GM18507 (cell line): Measurements from ENCODE around the gene PALS1.

Experiments used
- DNase-seq: peaks from one replicate; pipeline ENCODE4 v3.0.0; 2011; ENCODE audit warnings: low read depth; ENCODE audit not compliant: insufficient read length; ENCODE audit errors: extremely low spot score
- FAIRE-seq: peaks from 2 replicates; lab custom pipeline; 2011; peaks lifted over from hg19 to GRCh38; lab: Jason Lieb, UNC

Gene PALS1

DNA sequence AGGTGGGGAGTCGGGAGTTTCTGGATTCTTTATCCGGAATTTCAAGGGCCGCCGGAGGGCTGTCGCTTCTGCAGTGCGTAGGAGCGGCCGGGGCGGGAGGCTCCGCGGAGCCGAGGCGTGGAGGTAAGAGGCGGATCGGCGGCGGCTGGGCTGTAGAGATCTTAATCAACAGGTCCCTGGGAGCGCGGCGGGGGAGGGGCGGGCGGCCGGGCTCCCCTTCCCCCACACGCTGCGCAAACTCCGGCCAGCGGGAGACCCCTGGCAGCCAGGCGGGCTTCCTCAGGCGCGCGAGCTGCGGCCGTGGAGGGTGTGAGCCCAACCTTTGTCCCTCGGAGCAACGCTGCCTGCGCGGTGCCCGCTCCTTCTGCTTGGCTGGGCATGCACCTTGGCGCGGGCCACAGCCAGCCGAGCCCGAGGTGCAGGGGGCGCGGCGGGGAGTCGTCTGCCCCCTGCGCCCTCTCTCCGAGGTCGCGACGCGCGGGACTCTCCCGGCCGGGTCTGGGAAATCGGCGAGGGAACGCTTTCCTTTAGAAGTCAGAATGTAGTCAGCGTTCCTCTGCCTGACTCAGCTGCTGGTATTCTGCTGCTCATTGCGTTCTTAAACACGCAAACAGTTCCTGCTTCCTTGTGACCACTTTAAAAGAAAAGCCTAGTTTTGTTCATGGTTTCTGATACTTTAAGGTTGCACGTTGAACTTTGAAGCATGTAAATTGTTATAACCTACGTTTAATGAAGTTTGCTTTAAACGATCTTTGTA, at the start of gene PALS1:
PALS1 (plus strand) TSS at position 25 of the 757 bp plus-strand sequence. CDS start 37,736 bp downstream, outside the sequence.
- no peak for DNase-seq
- peak; percentile 24 for FAIRE-seq

DNA sequence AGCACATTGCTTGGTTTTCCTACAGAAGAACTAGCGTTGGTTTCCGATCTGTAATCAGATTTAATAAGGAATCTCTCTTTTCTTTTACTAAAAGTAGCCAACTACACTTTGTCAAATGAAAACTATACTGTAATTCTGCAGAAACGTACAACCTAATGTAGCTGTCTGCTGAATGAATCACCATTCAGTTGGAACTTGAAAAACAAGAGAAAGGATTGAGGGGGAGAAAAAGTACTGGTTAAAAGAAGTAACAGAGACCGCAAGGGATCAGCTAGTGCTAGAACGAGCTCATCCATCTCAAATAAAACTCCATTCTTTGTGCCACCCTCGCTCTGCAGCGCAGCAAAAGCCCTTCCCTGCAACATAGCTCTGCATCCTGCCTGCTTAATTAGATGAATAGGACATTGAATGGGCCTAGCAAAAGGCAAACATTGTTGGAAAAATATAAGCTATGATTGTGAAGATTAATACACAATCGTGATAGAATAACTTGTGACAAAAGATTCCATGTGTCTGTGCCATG, 49.4 kb upstream of the PALS1 start:
- DNase-seq (no peak), FAIRE-seq (no peak)

DNA sequence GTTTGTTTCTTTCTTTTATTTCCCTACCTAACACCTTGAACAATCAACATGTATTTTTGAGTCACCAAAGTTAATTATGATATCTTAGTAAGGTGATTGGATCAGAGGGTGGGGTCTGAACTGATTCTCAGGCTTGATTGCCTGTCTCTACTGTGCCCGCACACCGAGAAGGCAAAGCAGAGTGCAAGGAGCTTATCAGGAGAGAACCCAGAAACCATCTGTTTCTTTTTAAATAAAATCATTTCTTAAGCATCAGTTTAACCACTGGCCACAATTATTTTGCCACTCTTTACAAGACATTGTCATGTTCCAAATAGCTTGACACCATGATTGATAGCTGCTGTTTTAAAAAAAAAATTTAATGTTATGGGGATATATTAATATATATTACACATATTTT, 48.9 kb upstream of the PALS1 start:
- DNase-seq, result no peak
- FAIRE-seq, result no peak

DNA sequence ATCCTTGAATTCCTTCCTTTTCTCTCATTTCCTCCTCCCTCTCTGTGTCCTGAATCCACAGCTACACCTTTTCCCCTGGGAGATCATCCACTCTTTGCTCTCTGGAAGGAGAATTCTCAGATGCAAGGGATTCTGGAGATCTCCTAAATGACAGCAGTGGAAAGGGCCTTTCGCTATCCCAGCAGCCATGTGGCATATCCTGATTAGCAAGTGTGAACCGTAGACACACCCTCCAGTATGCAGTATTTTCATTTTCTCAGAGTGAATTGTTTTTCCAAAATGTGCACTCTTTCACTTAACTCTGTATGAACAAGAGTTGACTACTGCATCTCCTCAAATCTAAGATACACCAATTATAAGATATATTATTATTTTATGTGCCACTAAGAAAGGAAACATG, 46.0 kb upstream of the PALS1 start:
- DNase-seq (no peak), FAIRE-seq (no peak)

DNA sequence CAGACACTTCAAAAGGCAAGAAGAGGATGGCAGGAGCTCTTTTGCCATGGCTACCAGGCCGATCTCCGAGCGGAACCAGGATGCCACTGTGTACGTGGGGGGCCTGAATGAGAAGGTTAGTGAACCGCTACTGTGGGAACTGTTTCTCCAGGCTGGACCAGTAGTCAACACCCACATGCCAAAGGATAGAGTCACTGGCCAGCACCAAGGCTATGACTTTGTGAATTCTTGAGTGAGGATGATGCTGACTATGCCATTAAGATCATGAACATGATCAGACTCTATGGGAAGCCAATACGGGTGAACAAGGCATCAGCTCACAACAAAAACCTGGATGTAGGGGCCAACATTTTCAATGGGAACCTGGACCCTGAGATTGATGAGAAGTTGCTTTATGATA, 42.2 kb upstream of the PALS1 start:
- FAIRE-seq, result no peak
- no peak for DNase-seq

GRCh38 chr14:67207810-67208209, 33.4 kb upstream of the PALS1 start:
- DNase-seq (no peak), FAIRE-seq (no peak)

GRCh38 chr14:67218126-67218525, 23.1 kb upstream of the PALS1 start:
- no peak for DNase-seq
- FAIRE-seq, result no peak

DNA sequence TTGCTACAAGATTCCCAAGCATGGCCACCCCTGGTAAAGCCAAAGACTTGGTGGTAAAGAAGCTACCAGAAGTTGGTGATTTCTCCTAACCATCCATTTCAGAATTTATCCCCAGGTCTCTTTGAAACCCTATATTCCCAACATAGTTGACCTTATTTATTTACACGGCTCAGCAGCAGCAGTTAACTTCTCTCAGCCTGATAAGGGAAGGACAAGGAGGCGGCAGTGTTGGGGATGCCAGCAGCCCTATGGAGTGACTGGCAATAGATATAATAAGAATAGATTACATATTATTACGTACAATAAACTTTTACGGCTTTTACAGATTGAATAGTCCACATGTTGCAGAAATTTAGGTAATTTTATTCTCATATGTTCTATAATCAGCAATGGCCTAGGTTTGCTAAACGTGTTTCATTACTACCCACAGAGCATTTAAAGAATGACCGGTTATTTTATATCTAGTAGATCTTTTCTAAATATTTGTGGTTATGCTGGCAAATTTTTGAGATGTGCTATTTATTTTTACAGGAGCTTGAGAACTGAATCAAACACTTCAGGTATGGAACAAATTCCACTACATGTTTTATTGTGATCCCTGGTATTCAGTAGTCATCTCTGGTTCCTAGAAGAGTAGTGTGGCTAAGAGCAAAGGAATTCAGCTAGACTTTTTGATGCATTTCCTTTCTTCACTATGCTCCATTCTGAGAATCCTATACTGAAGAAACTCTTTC, 19.8 kb upstream of the PALS1 start:
- FAIRE-seq (no peak), DNase-seq (no peak)

DNA sequence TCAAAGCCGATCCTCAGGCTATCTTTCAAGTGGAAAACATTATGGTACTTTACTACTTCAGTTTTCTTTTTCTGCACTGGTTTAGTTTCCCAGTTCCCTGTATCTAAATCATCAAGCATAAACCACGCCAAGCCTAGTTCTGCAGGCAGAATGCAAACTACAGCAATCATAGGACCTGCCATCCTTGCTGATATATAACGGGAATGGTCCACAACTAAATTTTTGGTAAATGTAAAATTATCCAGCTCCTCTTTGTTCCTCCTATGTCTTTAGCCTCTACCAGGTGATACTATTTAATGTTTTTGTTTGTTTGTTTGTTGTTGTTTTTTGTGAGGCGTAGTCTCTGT, 19.3 kb upstream of the PALS1 start:
- FAIRE-seq, result no peak

DNA sequence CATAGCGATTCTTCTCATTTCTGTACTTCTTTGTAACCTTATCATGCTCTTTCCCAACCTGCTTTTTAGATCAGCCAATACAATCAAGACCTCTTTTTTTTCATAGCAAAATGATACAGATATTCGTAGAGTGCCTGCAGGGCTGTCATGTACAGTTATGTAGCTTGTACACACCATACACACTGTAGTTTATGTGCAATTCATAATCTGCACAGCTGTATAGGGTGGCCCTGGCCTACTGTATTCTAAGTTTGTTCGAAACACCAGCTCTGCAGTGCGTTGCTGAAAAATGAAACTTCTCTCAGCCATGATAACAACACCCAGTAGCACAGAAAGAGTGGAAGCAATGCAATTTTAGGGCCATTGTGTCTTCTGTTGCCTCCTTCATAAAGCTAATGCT, 15.7 kb upstream of the PALS1 start:
- FAIRE-seq, result no peak
- DNase-seq, result no peak

More for the DNA sequence above, 19.3 kb upstream of the PALS1 start:
- DNase-seq, result no peak

DNA sequence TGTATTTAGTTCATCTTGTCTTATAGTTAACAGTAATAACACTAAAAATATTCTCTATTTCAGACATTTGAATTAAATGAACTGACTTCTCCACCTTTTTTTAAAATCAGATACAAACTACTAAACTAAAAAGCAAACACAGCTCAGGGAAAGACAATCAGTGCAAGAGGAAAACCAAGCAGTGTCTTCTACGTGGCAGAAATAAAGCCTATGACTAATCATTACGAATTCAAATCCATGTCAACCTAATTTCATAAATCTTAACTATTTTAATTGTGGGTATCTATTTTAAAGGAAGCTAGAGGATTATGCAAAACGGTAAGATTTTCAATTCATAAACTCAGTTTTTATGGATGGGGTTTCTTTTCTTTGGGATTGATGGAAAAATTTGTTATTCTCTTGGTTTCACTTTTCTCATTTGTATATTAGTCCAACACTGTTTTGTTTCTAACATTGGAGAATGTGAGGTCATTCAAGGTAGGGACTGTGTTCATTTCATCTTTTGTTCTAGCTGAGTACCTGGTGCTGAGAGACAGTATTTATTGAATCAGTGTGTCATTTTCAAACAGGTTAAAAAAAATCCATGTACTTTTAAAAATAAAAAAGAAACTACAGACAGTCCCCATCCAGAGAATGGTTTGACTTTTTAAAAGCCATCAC, 12.8 kb upstream of the PALS1 start:
- DNase-seq (no peak), FAIRE-seq (no peak)

- DNase-seq (no peak), FAIRE-seq (no peak)
Observed at GRCh38 chr14:67232066-67232465, 9.2 kb upstream of the PALS1 start.

GRCh38 chr14:67232621-67233020, 8.6 kb upstream of the PALS1 start:
- no peak for FAIRE-seq
- no peak for DNase-seq

GRCh38 chr14:67237591-67237990, 3.6 kb upstream of the PALS1 start:
- FAIRE-seq (no peak), DNase-seq (no peak)

DNA sequence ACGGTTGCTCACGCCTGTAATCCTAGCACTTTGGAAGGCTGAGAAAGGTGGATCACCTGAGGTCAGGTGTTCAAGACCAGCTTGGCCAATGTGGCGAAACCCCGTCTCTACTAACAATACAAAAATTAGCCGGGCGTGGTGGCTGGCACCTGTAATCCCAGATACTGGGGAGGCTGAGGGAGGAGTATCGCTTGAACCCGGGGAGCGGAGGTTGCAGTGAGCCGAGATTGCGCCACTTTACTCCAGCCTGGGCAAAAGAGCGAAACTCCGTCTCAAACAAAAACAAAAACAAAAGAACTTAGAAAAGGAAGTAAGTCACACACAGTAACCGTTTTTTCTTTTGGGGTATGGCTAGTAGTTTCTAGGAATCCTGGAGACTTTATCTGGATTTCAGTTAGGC, 1.7 kb upstream of the PALS1 start:
- DNase-seq (no peak), FAIRE-seq (no peak)

- DNase-seq (no peak), FAIRE-seq (no peak)
Observed at GRCh38 chr14:67240168-67240932, 885 bp upstream of the PALS1 start.

- DNase-seq, result peak; percentile 96
- peak; percentile 96 for FAIRE-seq
Observed at GRCh38 chr14:67240978-67241410, 241 bp upstream of the PALS1 start.

GRCh38 chr14:67242168-67242420, 859 bp downstream of the PALS1 start:
- no peak for DNase-seq
- FAIRE-seq, result no peak

DNA sequence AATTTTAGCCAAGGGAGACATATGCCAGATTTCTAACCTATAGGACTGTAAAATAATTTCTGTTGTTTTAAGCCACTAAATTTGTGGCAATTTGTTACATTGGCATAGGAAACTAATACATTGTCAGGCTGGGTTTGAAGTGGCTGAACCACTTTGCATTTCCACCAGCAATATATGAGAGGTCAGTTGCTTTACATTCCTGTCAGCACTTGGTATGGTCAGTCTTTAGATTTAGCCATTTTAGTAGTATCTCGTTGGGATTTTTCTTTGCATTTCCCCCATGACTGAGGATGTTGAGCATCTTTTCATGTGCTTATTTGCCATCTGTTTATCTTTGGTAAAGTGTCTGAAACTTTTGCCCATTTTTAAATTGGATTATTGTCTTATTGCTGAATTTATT, 3.9 kb downstream of the PALS1 start:
- DNase-seq (no peak), FAIRE-seq (no peak)
